GM10266 (cell line): ENCODE measurements around the gene PAPLN.
"Not testable (repeated sequence)": the region's sequence is repeated elsewhere in the genome, so short reads cannot be mapped to it uniquely, and the experiment has no call there.

ENCODE experiments used
- DNase-seq: peaks from one replicate; pipeline ENCODE4 v3.0.0; 2012; ENCODE audit errors: extremely low spot score
- CTCF ChIP-seq: IDR thresholded peaks from 2 replicates; pipeline ENCODE4 v1.5.1; 2012; ENCODE audit warnings: mild to moderate bottlenecking, low read depth; ENCODE audit not compliant: control insufficient read depth, insufficient read depth; ENCODE audit errors: missing control alignments

PAPLN gene

GRCh38 chr14:73290279-73290678 is 53.0 kb downstream of the PAPLN start:
- no peak for TF ChIP-seq CTCF
- DNase-seq: peak; percentile 58

- no peak for DNase-seq
- TF ChIP-seq CTCF: no peak
Observed at GRCh38 chr14:73293782-73294781, 56.8 kb downstream of the PAPLN start.

DNA sequence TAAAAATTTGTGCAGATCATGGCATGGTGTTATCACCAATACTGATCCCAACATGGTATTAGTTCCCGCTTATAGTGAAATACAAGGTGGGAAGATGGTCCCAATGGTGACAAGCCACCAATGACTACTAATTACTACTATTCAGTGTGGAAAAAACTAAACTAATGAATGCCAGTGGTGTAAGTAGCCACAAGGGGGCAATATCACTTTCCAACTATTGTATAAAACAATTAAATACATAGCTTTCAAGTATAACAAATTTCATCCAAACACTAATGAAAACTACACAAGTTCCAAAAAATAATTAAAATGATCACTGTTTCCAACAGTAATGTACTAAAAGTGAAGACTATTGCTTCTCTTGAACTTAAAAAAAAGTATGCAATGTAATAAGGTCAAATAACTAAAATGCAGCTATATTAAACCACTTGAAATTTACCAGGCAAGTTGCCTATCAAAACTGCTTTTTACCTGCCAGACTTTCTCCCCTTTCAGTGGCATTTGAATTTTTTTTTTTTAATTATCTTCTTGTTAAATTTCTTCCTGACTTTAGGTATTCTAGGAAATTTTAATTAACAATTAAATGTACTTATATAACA is 58.0 kb downstream of the PAPLN start:
- no peak for DNase-seq
- TF ChIP-seq CTCF: peak; percentile 54

DNA sequence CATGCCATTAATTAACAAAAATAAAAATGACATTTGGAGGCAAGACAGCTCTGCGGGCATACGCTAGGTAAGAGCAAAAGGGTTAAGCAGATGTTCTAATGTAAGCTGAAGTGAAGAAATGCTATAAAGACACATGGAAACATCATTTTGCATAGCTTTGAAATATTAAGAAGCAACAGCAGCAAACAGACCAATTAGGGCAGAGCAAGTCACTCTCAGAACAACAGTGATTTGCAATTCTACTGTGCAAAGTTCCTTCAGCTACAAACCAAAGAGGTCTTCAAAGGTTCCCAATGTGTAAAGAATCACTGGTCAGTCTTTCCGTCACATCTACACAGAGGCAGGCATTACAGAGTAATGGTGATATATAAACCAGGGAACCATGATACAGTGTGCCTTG is 68.2 kb downstream of the PAPLN start:
- TF ChIP-seq CTCF: no peak
- DNase-seq: no peak

GRCh38 chr14:73307261-73307660 is 70.0 kb downstream of the PAPLN start:
- no peak for DNase-seq
- TF ChIP-seq CTCF: no peak

- DNase-seq: not testable (repeated sequence)
Observed at GRCh38 chr14:73309207-73309606, 71.9 kb downstream of the PAPLN start.

GRCh38 chr14:73311708-73312030 is 74.4 kb downstream of the PAPLN start:
- no peak for DNase-seq

More at GRCh38 chr14:73311708-73312030, 74.4 kb downstream of the PAPLN start:
- no peak for TF ChIP-seq CTCF
